Naive thymus-derived CD4-positive, alpha-beta T cell (primary cell): ENCODE data around the gene CABP4. TPM values are rescaled to one million over a fixed set of nuclear protein-coding genes. Genes with fewer than 3 reads are reported as not detected.
A peak's percentile ranks its signal among the peaks of the same experiment; 100 is the strongest.
"Not testable (repeated sequence)": the region's sequence is repeated elsewhere in the genome, so short reads cannot be mapped to it uniquely, and the experiment has no call there.

Experiments
- ATAC-seq: fragments of 150-1000 bp; cut with Tn5 transposase; 2 replicates; pipeline ENCODE4 v1.10.0; 2021; ENCODE audit warnings: mild to moderate bottlenecking, moderate library complexity
- CTCF ChIA-PET: fragments of 350-600 bp; sonication (Branson Sonifier 250); formaldehyde crosslinking; loops from one replicate; lab custom pipeline; 2021; ENCODE audit warnings: antibody characterized with exemption; lab: Charles Lee
- POLR2A ChIA-PET: fragments of 350-600 bp; sonication (Branson Sonifier 250); formaldehyde crosslinking; loops from one replicate; lab custom pipeline; 2021; ENCODE audit warnings: antibody characterized with exemption, inconsistent platforms; lab: Charles Lee
- DNase-seq, 9 donors: peaks; one replicate each; pipeline versions ENCODE4 v3.0.0 to v3.0.0-alpha.2; 2020 to 2022; ENCODE audit warnings: mixed read lengths in 1 of 9
- H3K27ac ChIP-seq: one replicate; pipeline ENCODE4 v1.7.0; 2013; ENCODE audit warnings: mild to moderate bottlenecking, low read depth, low read length, moderate library complexity
- H3K27me3 ChIP-seq, 2 donors: one replicate each; pipeline ENCODE4 v1.7.0; 2013; ENCODE audit warnings: low read length in 2 of 2, mild to moderate bottlenecking in 2 of 2, moderate library complexity in 2 of 2; ENCODE audit not compliant: control insufficient read depth in 2 of 2, insufficient read depth in 2 of 2
- H3K36me3 ChIP-seq, 3 experiments: 1 replicate in 2 of 3; 2 replicates in 1 of 3; pipeline ENCODE4 v1.7.0; 2013; ENCODE audit warnings: low read length in 3 of 3, mild to moderate bottlenecking in 3 of 3, moderate library complexity in 1 of 3; ENCODE audit not compliant: insufficient read depth in 3 of 3, control insufficient read depth in 2 of 3
- H3K4me1 ChIP-seq, 2 donors: one replicate each; pipeline ENCODE4 v1.7.0; 2013; ENCODE audit warnings: low read length in 2 of 2, mild to moderate bottlenecking in 2 of 2, moderate library complexity in 1 of 2; ENCODE audit not compliant: control insufficient read depth in 2 of 2, insufficient read depth in 2 of 2
- H3K4me3 ChIP-seq: 2 replicates; pipeline ENCODE4 v1.7.0; 2013; ENCODE audit warnings: mild to moderate bottlenecking, low read length
- H3K9me3 ChIP-seq, 3 experiments: 1 replicate in 2 of 3; 2 replicates in 1 of 3; pipeline ENCODE4 v1.7.0; 2013; ENCODE audit warnings: low read length in 3 of 3; ENCODE audit not compliant: control insufficient read depth in 2 of 3
- H3K27ac Mint-ChIP-seq, 9 donors: one replicate each; pipeline ENCODE4 v1.8.0; 2020 to 2022; ENCODE audit warnings: mixed read lengths in 9 of 9, mild to moderate bottlenecking in 8 of 9, moderate library complexity in 5 of 9, inconsistent platforms in 2 of 9
- H3K27me3 Mint-ChIP-seq, 5 donors: one replicate each; pipeline ENCODE4 v1.8.0; 2021 to 2022; ENCODE audit warnings: mixed read lengths in 5 of 5, mild to moderate bottlenecking in 1 of 5
- H3K36me3 Mint-ChIP-seq, 5 donors: one replicate each; pipeline ENCODE4 v1.8.0; 2020 to 2022; ENCODE audit warnings: mixed read lengths in 5 of 5, mild to moderate bottlenecking in 3 of 5, inconsistent platforms in 1 of 5
- H3K4me1 Mint-ChIP-seq, 7 donors: one replicate each; pipeline ENCODE4 v1.8.0; 2020 to 2022; ENCODE audit warnings: mixed read lengths in 7 of 7, mild to moderate bottlenecking in 3 of 7, inconsistent platforms in 1 of 7
- H3K4me3 Mint-ChIP-seq, 10 donors: one replicate each; pipeline ENCODE4 v1.8.0; 2020 to 2022; ENCODE audit warnings: mild to moderate bottlenecking in 10 of 10, mixed read lengths in 10 of 10, moderate library complexity in 6 of 10, inconsistent platforms in 2 of 10
- H3K9me3 Mint-ChIP-seq, 11 donors: one replicate each; pipeline ENCODE4 v1.8.0; 2020 to 2022; ENCODE audit warnings: mixed read lengths in 11 of 11, mild to moderate bottlenecking in 4 of 11, inconsistent platforms in 1 of 11, moderate library complexity in 1 of 11
- intact Hi-C, 2 donors: fragments of 100-400 bp; cut with micrococcal nuclease; formaldehyde crosslinking; loops; one replicate each; pipeline ENCODE4 v1.15.1; 2023
- polyA plus RNA-seq, 2 donors: library from polyadenylated mRNA; unstranded; fragments of 300-500 nt; fragmentation: Illumina TruSeq; gene quantifications; one replicate each; pipeline ENCODE4 v1.2.3, GENCODE V29; 2021
- total RNA-seq, 6 experiments: library from RNA in 5 of 6; stranded (reverse) in 5 of 6; gene quantifications; 1 replicate in 5 of 6; 2 replicates in 1 of 6; pipeline ENCODE4 v1.2.3 and lab custom pipeline; 2021 to 2026

Gene CABP4
- total and polyA plus RNA-seq, 7 experiments from 2014 or later, result 1.2 to 17.1 (median 2.9) TPM

- DNase-seq (no peak), ATAC-seq (no peak)
- ChIA-PET POLR2A (interaction anchor here (0.6 to 31.8 kb wide), 8 partner anchors 10 to 104 kb away, joined by 3 to 1530 read pairs (median 13); partner anchors contain the start of genes PITPNM1, PPP1CA, PTPRCAP and RAD9A), CTCF (interaction anchor here (4.7 to 6.0 kb wide), 2 partner anchors 16 to 19 kb away, joined by 23 to 67 read pairs; partner anchors contain the start of genes PPP1CA, PTPRCAP and TBC1D10C)
- Histone ChIP-seq H3K27me3 (no peaks in the 10 kb centered on the region), H3K27ac (peak overlapping the region; percentile 77), H3K4me1 (peaks cover 35 to 42% of the 10 kb centered on the region in 2 donors), H3K4me3 (peak overlapping the region; percentile 39), H3K36me3 (no peaks in the 10 kb centered on the region), H3K9me3 (no peaks in the 10 kb centered on the region)
- peaks cover 0 to 2% (median 0%) of the 10 kb centered on the region in 5 donors for H3K36me3 Mint-ChIP-seq
- no peaks in the 10 kb centered on the region for H3K9me3 Mint-ChIP-seq
- intact Hi-C loops, result loop anchor here (1.0 kb wide), 8 partner anchors 12 to 85 kb away; partner anchors contain the start of genes AIP (in 1 of the 2), PTPRCAP (in 1 of the 2) and TMEM134 (in 1 of the 2)
- peaks cover 0 to 8% (median 0%) of the 10 kb centered on the region in 5 donors for H3K27me3 Mint-ChIP-seq
- peak overlapping the region; percentile 49 to 92 (median 76) for H3K4me3 Mint-ChIP-seq
- peak overlapping the region; percentile 62 to 93 (median 91) for H3K27ac Mint-ChIP-seq
- peaks cover 17 to 54% (median 47%) of the 10 kb centered on the region in 7 donors for H3K4me1 Mint-ChIP-seq
These were observed 33.6 kb upstream of the CABP4 start for GRCh38 chr11:67421430-67422031.

DNA sequence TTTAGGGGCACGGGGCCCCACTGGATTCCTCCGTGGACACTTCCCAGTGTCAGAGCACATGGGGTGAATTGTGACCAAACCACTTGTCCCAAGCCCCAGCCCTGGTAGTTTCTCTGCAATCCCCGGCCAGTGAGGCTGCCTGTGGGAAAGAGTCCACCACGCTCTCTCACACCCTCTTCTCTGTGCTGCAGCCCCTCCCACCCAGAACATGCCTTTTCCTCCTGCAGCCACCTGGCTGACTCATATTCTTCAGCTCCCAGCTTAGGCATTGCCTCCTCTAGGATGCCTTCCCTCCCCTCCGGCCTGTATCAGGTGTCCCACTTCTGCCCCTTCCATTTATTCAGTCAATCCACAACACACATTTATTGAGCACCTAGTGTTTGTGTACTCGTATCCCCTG lies 32.3 kb upstream of the CABP4 start:
- DNase-seq, result no peak
- peak overlapping the region in 4 of 10 donors; percentile 3 to 51 (median 22) for H3K4me3 Mint-ChIP-seq
- H3K36me3 ChIP-seq, result no peaks in the 10 kb centered on the region
- H3K27ac Mint-ChIP-seq, result peak overlapping the region in 6 of 9 donors; percentile 37 to 83 (median 70)
- H3K4me1 Mint-ChIP-seq, result peaks cover 13 to 49% (median 42%) of the 10 kb centered on the region in 7 donors
- no peak overlapping the region for H3K27ac ChIP-seq
- peaks cover 0 to 2% (median 0%) of the 10 kb centered on the region in 5 donors for H3K27me3 Mint-ChIP-seq
- H3K4me3 ChIP-seq, result no peak overlapping the region
- no peak for ATAC-seq
- H3K36me3 Mint-ChIP-seq, result no peaks in the 10 kb centered on the region
- no peaks in the 10 kb centered on the region for H3K27me3 ChIP-seq
- intact Hi-C loops, result no loop called here
- H3K4me1 ChIP-seq, result peaks cover 31 to 33% of the 10 kb centered on the region in 2 donors
- H3K9me3 Mint-ChIP-seq, result no peaks in the 10 kb centered on the region
- POLR2A ChIA-PET, result interaction anchor here (0.9 to 31.8 kb wide), 5 partner anchors 10 to 60 kb away, joined by 3 to 1530 read pairs (median 7); partner anchors contain the start of genes AIP, PPP1CA, PTPRCAP and RAD9A
- no peaks in the 10 kb centered on the region for H3K9me3 ChIP-seq
- CTCF ChIA-PET, result interaction anchor here (0.7 to 0.8 kb wide), 2 partner anchors 22 to 82 kb away, joined by 3 to 4 read pairs; partner anchors contain the start of genes PITPNM1 and PPP1CA

DNA sequence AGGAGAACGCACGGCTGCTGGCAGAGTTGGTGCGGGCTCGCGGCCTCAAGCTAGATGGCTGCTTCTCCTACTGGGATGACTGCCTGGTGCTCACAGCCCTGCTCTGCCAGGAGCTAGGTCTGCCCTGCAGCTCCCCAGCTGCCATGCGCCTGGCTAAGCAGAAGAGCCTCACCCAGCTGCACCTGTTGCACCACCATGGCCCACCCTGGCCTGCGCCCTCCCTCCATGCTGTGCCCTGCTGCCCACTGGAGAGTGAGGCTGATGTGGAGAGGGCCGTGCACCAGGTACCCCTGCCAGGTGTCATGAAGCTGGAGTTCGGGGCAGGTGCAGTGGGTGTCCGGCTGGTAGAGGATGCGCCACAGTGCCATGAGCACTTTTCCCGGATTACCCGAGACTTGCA lies 31.7 kb upstream of the CABP4 start:
- no peak overlapping the region for H3K4me3 ChIP-seq
- no peak overlapping the region for H3K27ac ChIP-seq
- H3K36me3 ChIP-seq, result peaks cover 0 to 1% (median 0%) of the 10 kb centered on the region in 3 experiments
- no peaks in the 10 kb centered on the region for H3K27me3 ChIP-seq
- H3K27ac Mint-ChIP-seq, result peak overlapping the region in 3 of 9 donors; percentile 10 to 76 (median 47)
- ChIA-PET CTCF (no interaction called here), POLR2A (interaction anchor here (0.9 to 31.8 kb wide), 5 partner anchors 10 to 60 kb away, joined by 3 to 1530 read pairs (median 7); partner anchors contain the start of genes AIP, PPP1CA, PTPRCAP and RAD9A)
- H3K27me3 Mint-ChIP-seq, result peaks cover 0 to 2% (median 0%) of the 10 kb centered on the region in 5 donors
- ATAC-seq (no peak), DNase-seq (no peak)
- H3K9me3 Mint-ChIP-seq, result no peaks in the 10 kb centered on the region
- peaks cover 26 to 27% of the 10 kb centered on the region in 2 donors for H3K4me1 ChIP-seq
- H3K4me1 Mint-ChIP-seq, result peaks cover 13 to 48% (median 40%) of the 10 kb centered on the region in 7 donors
- intact Hi-C loops, result no loop called here
- no peaks in the 10 kb centered on the region for H3K36me3 Mint-ChIP-seq
- no peaks in the 10 kb centered on the region for H3K9me3 ChIP-seq
- H3K4me3 Mint-ChIP-seq, result no peak overlapping the region

DNA sequence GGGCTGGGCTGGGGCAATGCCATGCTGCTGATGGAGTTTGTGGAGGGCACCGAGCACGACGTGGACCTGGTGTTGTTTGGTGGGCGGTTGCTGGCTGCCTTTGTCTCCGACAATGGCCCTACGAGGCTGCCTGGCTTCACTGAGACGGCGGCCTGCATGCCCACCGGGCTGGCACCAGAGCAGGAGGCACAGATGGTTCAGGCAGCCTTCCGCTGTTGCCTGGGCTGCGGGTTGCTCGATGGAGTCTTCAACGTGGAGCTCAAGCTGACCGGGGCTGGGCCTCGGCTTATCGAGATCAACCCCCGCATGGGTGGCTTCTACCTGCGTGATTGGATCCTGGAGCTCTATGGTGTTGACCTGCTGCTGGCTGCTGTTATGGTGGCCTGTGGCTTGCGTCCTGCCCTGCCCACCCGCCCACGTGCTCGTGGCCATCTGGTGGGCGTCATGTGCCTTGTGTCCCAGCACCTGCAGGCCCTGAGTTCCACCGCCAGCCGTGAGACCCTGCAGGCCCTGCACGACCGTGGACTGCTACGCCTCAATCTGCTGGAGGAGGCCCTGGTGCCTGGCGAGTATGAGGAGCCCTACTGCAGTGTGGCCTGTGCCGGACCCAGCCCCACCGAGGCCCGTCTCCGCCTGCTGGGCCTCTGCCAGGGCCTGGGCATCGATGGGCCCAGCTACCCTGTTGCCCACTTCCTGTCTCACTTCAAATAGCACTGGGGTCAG lies 31.1 kb upstream of the CABP4 start:
- H3K9me3 Mint-ChIP-seq, result no peaks in the 10 kb centered on the region
- H3K4me1 Mint-ChIP-seq, result peaks cover 13 to 47% (median 38%) of the 10 kb centered on the region in 7 donors
- CTCF ChIA-PET, result interaction anchor here (1.0 to 1.3 kb wide), 2 partner anchors 15 to 20 kb away, joined by 3 to 6 read pairs; partner anchors contain the start of gene TBC1D10C
- H3K9me3 ChIP-seq, result no peaks in the 10 kb centered on the region
- H3K27ac Mint-ChIP-seq, result peak overlapping the region in 1 of 9 donors; percentile 32
- POLR2A ChIA-PET, result interaction anchor here (0.9 to 31.8 kb wide), 7 partner anchors 5 to 83 kb away, joined by 3 to 1530 read pairs (median 7); partner anchors contain the start of genes AIP, CARNS1, PPP1CA and PTPRCAP
- H3K27ac ChIP-seq, result no peak overlapping the region
- no peak overlapping the region for H3K4me3 ChIP-seq
- DNase-seq, result no peak
- intact Hi-C loops, result no loop called here
- peaks cover 0 to 4% (median 0%) of the 10 kb centered on the region in 3 experiments for H3K36me3 ChIP-seq
- no peak for ATAC-seq
- H3K4me1 ChIP-seq, result peaks cover 26 to 29% of the 10 kb centered on the region in 2 donors
- H3K36me3 Mint-ChIP-seq, result peaks cover 0 to 2% (median 0%) of the 10 kb centered on the region in 5 donors
- peaks cover 0 to 2% (median 0%) of the 10 kb centered on the region in 5 donors for H3K27me3 Mint-ChIP-seq
- H3K27me3 ChIP-seq, result no peaks in the 10 kb centered on the region
- H3K4me3 Mint-ChIP-seq, result no peak overlapping the region

- CTCF ChIA-PET, result interaction anchor here (1.0 kb wide), 1 partner anchor 20 kb away, joined by 3 read pairs; no protein-coding TSS in a partner anchor
- peaks cover 0 to 18% (median 8%) of the 10 kb centered on the region in 3 experiments for H3K36me3 ChIP-seq
- Mint-ChIP-seq H3K4me3 (peak overlapping the region; percentile 92 to 100 (median 98)), H3K27ac (peak overlapping the region; percentile 94 to 98 (median 96)), H3K4me1 (peaks cover 14 to 61% (median 48%) of the 10 kb centered on the region in 7 donors), H3K36me3 (peaks cover 0 to 13% (median 7%) of the 10 kb centered on the region in 5 donors)
- H3K4me3 ChIP-seq, result peak overlapping the region; percentile 82
- not testable (repeated sequence) for ATAC-seq, H3K9me3 ChIP-seq, H3K27me3 ChIP-seq, DNase-seq, H3K27me3 Mint-ChIP-seq, H3K9me3 Mint-ChIP-seq
- intact Hi-C loops, result loop anchor here in 1 of 2 donors (5.0 kb wide), 1 partner anchor 35 kb away; the partner anchor contains the start of gene RAD9A
- POLR2A ChIA-PET, result interaction anchor here (2.7 to 31.8 kb wide), 7 partner anchors 9 to 56 kb away, joined by 12 to 1530 read pairs (median 56); partner anchors contain the start of genes AIP, CARNS1, CORO1B and PPP1CA
- peaks cover 17 to 29% of the 10 kb centered on the region in 2 donors for H3K4me1 ChIP-seq
- H3K27ac ChIP-seq, result peak overlapping the region; percentile 97
These were observed 27.7 kb upstream of the CABP4 start for GRCh38 chr11:67427364-67427859.
